Tibial nerve (tissue), 4 donors: ENCODE data around the gene CLCNKA. TPM values are rescaled to one million over a fixed set of nuclear protein-coding genes. Genes with fewer than 3 reads are reported as not detected.

ENCODE experiments used
- DNase-seq, 2 donors: peaks; one replicate each; pipeline ENCODE4 v3.0.0-alpha.2; 2019; ENCODE audit warnings: low spot score in 2 of 2
- H3K27ac ChIP-seq, 4 donors: fragments of 200-600 bp; sonication (generic) in 3 of 4; one replicate each; pipeline ENCODE4 v1.5.1; 2017 to 2019; ENCODE audit warnings: mild to moderate bottlenecking in 1 of 4
- H3K27me3 ChIP-seq, 2 donors: fragments of 200-600 bp; sonication (generic) in 1 of 2; one replicate each; pipeline versions ENCODE4 v1.5.1 to v1.6.0; 2017 to 2019
- H3K36me3 ChIP-seq, 3 donors: fragments of 200-600 bp; sonication (generic); one replicate each; pipeline ENCODE4 v1.5.1; 2018 to 2019
- H3K4me1 ChIP-seq, 4 donors: fragments of 200-600 bp; sonication (generic) in 3 of 4; one replicate each; pipeline ENCODE4 v1.5.1; 2017 to 2019
- H3K4me3 ChIP-seq, 4 donors: fragments of 200-600 bp; sonication (generic) in 3 of 4; one replicate each; pipeline ENCODE4 v1.5.1; 2017 to 2019; ENCODE audit warnings: mild to moderate bottlenecking in 1 of 4, moderate library complexity in 1 of 4
- H3K9me3 ChIP-seq, 4 donors: fragments of 200-600 bp; sonication (generic) in 3 of 4; one replicate each; pipeline ENCODE4 v1.5.1; 2017 to 2019
- EP300 ChIP-seq, 2 donors: sonication (generic); formaldehyde crosslinking; IDR thresholded peaks; one replicate each; pipeline ENCODE4 v1.6.1; 2017; ENCODE audit warnings: antibody characterized with exemption in 2 of 2, mild to moderate bottlenecking in 1 of 2
- POLR2A ChIP-seq, 2 donors: fragments of 450-650 bp; IDR thresholded peaks; one replicate each; pipeline ENCODE4 v1.6.1; 2017; ENCODE audit warnings: antibody characterized with exemption in 2 of 2, mild to moderate bottlenecking in 2 of 2, moderate library complexity in 2 of 2
- WGBS, 2 donors: methylation state at CpG; one replicate each; pipeline ENCODE4 v1.1.5; 2018; 5-methylcytosine and 5-hydroxymethylcytosine counted together
- total RNA-seq, 4 donors: library from RNA; depleted of rRNA; stranded (reverse); fragments of >200 nt; gene quantifications; one replicate each; pipeline ENCODE4 v1.1.0, GENCODE V29; 2016
- TF ChIP-seq, protein P1 (sequence below), 5 experiments: fragments of 200-600 bp in 3 of 5; fragments of 450-650 bp in 2 of 5; sonication (generic) in 3 of 5; IDR thresholded peaks; one replicate each; pipeline ENCODE4 v1.5.1; 2016 to 2019; ENCODE audit warnings: antibody characterized with exemption in 5 of 5, mild to moderate bottlenecking in 3 of 5, moderate library complexity in 2 of 5

CLCNKA gene
- total RNA-seq, 4 donors from 2014 or later: not detected

GRCh38 chr1:16006552-16007485, 15.0 kb upstream of the CLCNKA start:
- Histone ChIP-seq H3K27me3 (no peaks in the 10 kb centered on the region), H3K4me3 (no peak overlapping the region), H3K9me3 (no peaks in the 10 kb centered on the region), H3K36me3 (no peaks in the 10 kb centered on the region), H3K27ac (no peak overlapping the region), H3K4me1 (peaks cover 0 to 4% (median 0%) of the 10 kb centered on the region in 4 donors)
- WGBS, 2 donors: 57 to 69% methylated on average over 9 of the region's 9 CpGs
- no peak for DNase-seq
- TF ChIP-seq POLR2A (IDR thresholded peaks at IDR 0.05) (no peak), EP300 (IDR thresholded peaks at IDR 0.05) (no peak)
- TF ChIP-seq, protein P1, sequence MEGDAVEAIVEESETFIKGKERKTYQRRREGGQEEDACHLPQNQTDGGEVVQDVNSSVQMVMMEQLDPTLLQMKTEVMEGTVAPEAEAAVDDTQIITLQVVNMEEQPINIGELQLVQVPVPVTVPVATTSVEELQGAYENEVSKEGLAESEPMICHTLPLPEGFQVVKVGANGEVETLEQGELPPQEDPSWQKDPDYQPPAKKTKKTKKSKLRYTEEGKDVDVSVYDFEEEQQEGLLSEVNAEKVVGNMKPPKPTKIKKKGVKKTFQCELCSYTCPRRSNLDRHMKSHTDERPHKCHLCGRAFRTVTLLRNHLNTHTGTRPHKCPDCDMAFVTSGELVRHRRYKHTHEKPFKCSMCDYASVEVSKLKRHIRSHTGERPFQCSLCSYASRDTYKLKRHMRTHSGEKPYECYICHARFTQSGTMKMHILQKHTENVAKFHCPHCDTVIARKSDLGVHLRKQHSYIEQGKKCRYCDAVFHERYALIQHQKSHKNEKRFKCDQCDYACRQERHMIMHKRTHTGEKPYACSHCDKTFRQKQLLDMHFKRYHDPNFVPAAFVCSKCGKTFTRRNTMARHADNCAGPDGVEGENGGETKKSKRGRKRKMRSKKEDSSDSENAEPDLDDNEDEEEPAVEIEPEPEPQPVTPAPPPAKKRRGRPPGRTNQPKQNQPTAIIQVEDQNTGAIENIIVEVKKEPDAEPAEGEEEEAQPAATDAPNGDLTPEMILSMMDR (IDR thresholded peaks at IDR 0.05): no peak

- TF ChIP-seq, protein P1 (IDR thresholded peaks at IDR 0.05): no peak
- TF ChIP-seq POLR2A (IDR thresholded peaks at IDR 0.05): no peak
- TF ChIP-seq EP300 (IDR thresholded peaks at IDR 0.05): no peak
- no peaks in the 10 kb centered on the region for H3K36me3 ChIP-seq
- H3K27me3 ChIP-seq: no peaks in the 10 kb centered on the region
- DNase-seq: no peak
- 74 to 81% methylated on average over 6 of the region's 6 CpGs for WGBS, 2 donors
- peaks cover 0 to 9% (median 4%) of the 10 kb centered on the region in 4 donors for H3K4me1 ChIP-seq
- H3K9me3 ChIP-seq: no peaks in the 10 kb centered on the region
- H3K4me3 ChIP-seq: no peak overlapping the region
- H3K27ac ChIP-seq: no peak overlapping the region
Observed at GRCh38 chr1:16007671-16008341, 14.0 kb upstream of the CLCNKA start.

GRCh38 chr1:16009030-16009460, 12.8 kb upstream of the CLCNKA start:
- Histone ChIP-seq H3K9me3 (no peaks in the 10 kb centered on the region), H3K27ac (no peak overlapping the region), H3K4me3 (no peak overlapping the region), H3K36me3 (no peaks in the 10 kb centered on the region), H3K27me3 (no peaks in the 10 kb centered on the region), H3K4me1 (peaks cover 0 to 21% (median 8%) of the 10 kb centered on the region in 4 donors)
- TF ChIP-seq EP300 (IDR thresholded peaks at IDR 0.05) (no peak), POLR2A (IDR thresholded peaks at IDR 0.05) (no peak)
- TF ChIP-seq, protein P1 (IDR thresholded peaks at IDR 0.05): peak; percentile 87 to 97 (median 95)
- peak; percentile 68 to 78 for DNase-seq
- 0 to 3% methylated on average over 4 of the region's 4 CpGs for WGBS, 2 donors

DNA sequence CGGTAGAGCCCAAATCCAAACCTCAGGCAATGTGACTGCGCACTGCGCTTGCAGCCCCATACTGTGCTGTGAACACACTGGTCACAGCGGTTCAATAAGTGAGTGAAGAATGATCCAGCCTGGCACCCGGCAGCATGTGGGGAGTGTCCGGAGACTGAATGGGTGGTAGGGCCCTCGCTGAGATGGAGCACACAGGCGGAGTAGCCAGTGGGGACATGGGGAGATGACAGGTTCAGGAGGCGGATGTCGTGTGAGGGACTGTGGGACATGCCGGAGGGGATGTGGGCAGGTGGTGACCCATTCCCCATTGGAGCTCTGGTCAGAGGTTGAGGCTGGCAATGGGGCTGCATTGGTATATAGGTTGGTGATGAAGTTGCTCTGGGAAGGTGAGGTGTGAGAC, 12.2 kb upstream of the CLCNKA start:
- Histone ChIP-seq H3K36me3 (no peaks in the 10 kb centered on the region), H3K27ac (no peak overlapping the region), H3K27me3 (no peaks in the 10 kb centered on the region), H3K4me3 (no peak overlapping the region), H3K9me3 (no peaks in the 10 kb centered on the region), H3K4me1 (peaks cover 0 to 28% (median 8%) of the 10 kb centered on the region in 4 donors)
- no peak for TF ChIP-seq POLR2A (IDR thresholded peaks at IDR 0.05)
- 88 to 90% methylated on average over 11 of the region's 11 CpGs for WGBS, 2 donors
- no peak for DNase-seq

- Histone ChIP-seq H3K4me3 (no peak overlapping the region), H3K27ac (no peak overlapping the region), H3K36me3 (no peaks in the 10 kb centered on the region), H3K27me3 (no peaks in the 10 kb centered on the region), H3K4me1 (peaks cover 0 to 37% (median 9%) of the 10 kb centered on the region in 4 donors), H3K9me3 (no peaks in the 10 kb centered on the region)
- WGBS, 2 donors: 87 to 94% methylated on average over 3 of the region's 3 CpGs
- DNase-seq: no peak
- TF ChIP-seq POLR2A (IDR thresholded peaks at IDR 0.05): no peak
- no peak for TF ChIP-seq EP300 (IDR thresholded peaks at IDR 0.05)
- TF ChIP-seq, protein P1 (IDR thresholded peaks at IDR 0.05): no peak
Observed at GRCh38 chr1:16010837-16011236, 11.0 kb upstream of the CLCNKA start.
